GM23338 (cell line): ENCODE results near the gene OXT. TPM values are rescaled to one million over a fixed set of nuclear protein-coding genes. Genes with fewer than 3 reads are reported as not detected.

Source experiments
- ATAC-seq: fragments of 200-7000 bp; cut with Tn5 transposase; 3 replicates; pipeline ENCODE4 v1.9.1; 2020
- DNase-seq: peaks from one replicate; pipeline ENCODE4 v3.0.0-alpha.2; 2015; ENCODE audit warnings: low spot score
- H2AFZ ChIP-seq: fragments of 200-600 bp; sonication (generic); 2 replicates; pipeline ENCODE4 v1.8.0; 2016; ENCODE audit warnings: antibody characterized with exemption, mild to moderate bottlenecking, moderate library complexity
- H3F3A ChIP-seq: fragments of 200-600 bp; sonication (generic); replicated peaks from 2 replicates; pipeline ENCODE4 v1.8.0; 2017; ENCODE audit warnings: antibody characterized with exemption, mixed run types, low read depth
- H3K27ac ChIP-seq: fragments of 200-600 bp; sonication (generic); 2 replicates; pipeline ENCODE4 v1.6.1; 2016; ENCODE audit warnings: low read depth
- H3K27me3 ChIP-seq: fragments of 200-600 bp; sonication (generic); 2 replicates; pipeline ENCODE4 v1.8.0; 2016; ENCODE audit warnings: mild to moderate bottlenecking, mixed run types, moderate library complexity; ENCODE audit not compliant: insufficient read depth
- H3K36me3 ChIP-seq: fragments of 200-600 bp; sonication (generic); 2 replicates; pipeline ENCODE4 v1.8.0; 2016; ENCODE audit warnings: mild to moderate bottlenecking; ENCODE audit not compliant: insufficient read depth
- H3K4me1 ChIP-seq: fragments of 200-600 bp; sonication (generic); 2 replicates; pipeline ENCODE4 v1.8.0; 2016; ENCODE audit warnings: mild to moderate bottlenecking, moderate library complexity; ENCODE audit not compliant: insufficient read depth
- H3K4me2 ChIP-seq: fragments of 200-600 bp; sonication (generic); 2 replicates; pipeline ENCODE4 v1.7.1; 2017; ENCODE audit warnings: mixed run types
- H3K4me3 ChIP-seq: fragments of 200-600 bp; sonication (generic); 2 replicates; pipeline ENCODE4 v1.6.1; 2016; ENCODE audit warnings: mixed run types
- H3K79me2 ChIP-seq: fragments of 200-600 bp; sonication (generic); replicated peaks from 2 replicates; pipeline ENCODE4 v1.8.0; 2017; ENCODE audit warnings: mild to moderate bottlenecking; ENCODE audit not compliant: insufficient read depth
- H3K9me2 ChIP-seq: fragments of 200-600 bp; sonication (generic); 2 replicates; pipeline ENCODE4 v1.8.0; 2017; ENCODE audit not compliant: insufficient read depth
- H4K20me1 ChIP-seq: fragments of 200-600 bp; sonication (generic); replicated peaks from 2 replicates; pipeline ENCODE4 v1.8.0; 2017; ENCODE audit warnings: mild to moderate bottlenecking; ENCODE audit not compliant: insufficient read depth
- H3K27ac Mint-ChIP-seq: 2 replicates; pipeline ENCODE4 v1.8.0; 2020; ENCODE audit warnings: inconsistent platforms, mild to moderate bottlenecking, moderate library complexity, mixed read lengths
- H3K27me3 Mint-ChIP-seq: 3 replicates; pipeline ENCODE4 v1.8.0; 2022; ENCODE audit warnings: low read depth, mild to moderate bottlenecking, moderate library complexity, mixed read lengths, inconsistent platforms; ENCODE audit not compliant: insufficient read depth, poor library complexity
- H3K36me3 Mint-ChIP-seq: 3 replicates; pipeline ENCODE4 v1.8.0; 2021; ENCODE audit warnings: low read depth, mild to moderate bottlenecking, inconsistent platforms, moderate library complexity, mixed read lengths
- H3K4me1 Mint-ChIP-seq: 3 replicates; pipeline ENCODE4 v1.8.0; 2020; ENCODE audit warnings: mild to moderate bottlenecking, inconsistent platforms, mixed read lengths
- H3K4me3 Mint-ChIP-seq: 3 replicates; pipeline ENCODE4 v1.8.0; 2021; ENCODE audit warnings: moderate library complexity, mild to moderate bottlenecking, inconsistent platforms, mixed read lengths
- H3K9me3 Mint-ChIP-seq: 3 replicates; pipeline ENCODE4 v1.8.0; 2020; ENCODE audit warnings: moderate library complexity, mild to moderate bottlenecking, inconsistent platforms, mixed read lengths
- CREB1 ChIP-seq: fragments of 250-450 bp; sonication (Bioruptor Pico); IDR thresholded peaks from 2 replicates; pipeline ENCODE4 v1.5.0; 2020; ENCODE audit warnings: low read depth, mild to moderate bottlenecking, moderate library complexity
- CTCF ChIP-seq, 2 experiments: fragments of 200-600 bp in 1 of 2; sonication (generic) in 1 of 2; conservative IDR thresholded peaks; 2 replicates each; pipeline versions ENCODE4 v1.5.1 to v1.6.1; 2016 to 2017; ENCODE audit warnings: antibody characterized with exemption in 2 of 2, low read depth in 2 of 2, mild to moderate bottlenecking in 2 of 2, moderate library complexity in 1 of 2
- ETS1 ChIP-seq: IDR thresholded peaks from 2 replicates; pipeline ENCODE4 v1.6.1; 2016; ENCODE audit warnings: antibody characterized with exemption
- EZH2 ChIP-seq: fragments of 200-600 bp; sonication (generic); IDR thresholded peaks from one replicate; pipeline ENCODE4 v1.8.0; 2017; ENCODE audit warnings: antibody characterized with exemption, mild to moderate bottlenecking, low read depth; ENCODE audit not compliant: unreplicated experiment
- EZH2phosphoT487 ChIP-seq: fragments of 200-600 bp; sonication (generic); IDR thresholded peaks from one replicate; pipeline ENCODE4 v1.8.1; 2018; ENCODE audit warnings: antibody characterized with exemption; ENCODE audit not compliant: unreplicated experiment
- JUNB ChIP-seq: IDR thresholded peaks from one replicate; pipeline ENCODE4 v1.6.1; 2016; ENCODE audit warnings: antibody characterized with exemption; ENCODE audit not compliant: unreplicated experiment
- NANOG ChIP-seq: IDR thresholded peaks from 2 replicates; pipeline ENCODE4 v1.6.1; 2016; ENCODE audit warnings: antibody characterized with exemption, borderline replicate concordance
- POLR2AphosphoS5 ChIP-seq: IDR thresholded peaks from 2 replicates; pipeline ENCODE4 v1.6.1; 2016; ENCODE audit warnings: antibody characterized with exemption, low read depth
- REST ChIP-seq: IDR thresholded peaks from one replicate; pipeline ENCODE4 v1.6.1; 2018; ENCODE audit warnings: antibody characterized with exemption; ENCODE audit not compliant: unreplicated experiment
- STAT1 ChIP-seq: IDR thresholded peaks from one replicate; pipeline ENCODE4 v1.6.1; 2016; ENCODE audit warnings: antibody characterized with exemption; ENCODE audit not compliant: unreplicated experiment
- ZNF114 ChIP-seq: fragments of 250-450 bp; sonication (Bioruptor Pico); IDR thresholded peaks from 2 replicates; pipeline ENCODE4 v1.5.0; 2020; ENCODE audit warnings: mild to moderate bottlenecking, moderate library complexity
- ZNF331 ChIP-seq: fragments of 250-450 bp; sonication (Bioruptor Pico); IDR thresholded peaks from 2 replicates; pipeline ENCODE4 v1.5.0; 2020; ENCODE audit warnings: low read depth, mild to moderate bottlenecking, moderate library complexity
- ZNF462 ChIP-seq: fragments of 250-450 bp; sonication (Bioruptor Pico); IDR thresholded peaks from 2 replicates; pipeline ENCODE4 v1.5.0; 2020; ENCODE audit warnings: mild to moderate bottlenecking, moderate library complexity
- polyA plus RNA-seq: library from polyadenylated mRNA; unstranded; fragments of >200 nt; fragmentation: Nextera tagmentation; extraction: Ambion mirVana; gene quantifications from 2 replicates; pipeline ENCODE4 v1.2.1, GENCODE V29; 2016
- total RNA-seq: library from RNA; depleted of rRNA; stranded (reverse); fragments of >200 nt; shearing (Covaris generic); gene quantifications from 2 replicates; pipeline ENCODE4 v1.2.3, GENCODE V29; 2014

OXT gene
- total and polyA plus RNA-seq, 2 experiments from 2014 or later: 1.5 TPM; not detected in 1

GRCh38 chr20:3031524-3032147 lies 39.8 kb upstream of the OXT start:
- peaks cover 4% of the 10 kb centered on the region; the same call in 1 of the 2 replicates for H4K20me1 ChIP-seq
- no peaks in the 10 kb centered on the region for H3K4me1 ChIP-seq
- no peak overlapping the region for H3K4me3 Mint-ChIP-seq
- H3K27ac ChIP-seq: no peak overlapping the region
- no peak overlapping the region for H3K4me2 ChIP-seq
- no peaks in the 10 kb centered on the region for H3K9me2 ChIP-seq
- H2AFZ ChIP-seq: no peak overlapping the region
- peaks cover 2% of the 10 kb centered on the region for H3K27me3 Mint-ChIP-seq
- no peaks in the 10 kb centered on the region for H3F3A ChIP-seq
- TF ChIP-seq ZNF462 (CRISPR knock-in tag) (no peak), POLR2AphosphoS5 (no peak), REST (no peak), ZNF114 (no peak), ETS1 (no peak), EZH2 (no peak), CTCF (conservative IDR thresholded peaks at IDR 0.05; ENCODE audit: low read depth in 2 of 2) (no peak), CREB1 (CRISPR knock-in tag) (no peak), JUNB (no peak), ZNF331 (no peak), EZH2phosphoT487 (no peak), STAT1 (no peak), NANOG (no peak)
- H3K27me3 ChIP-seq: no peaks in the 10 kb centered on the region
- no peak overlapping the region for H3K27ac Mint-ChIP-seq
- no peaks in the 10 kb centered on the region for H3K79me2 ChIP-seq
- ATAC-seq: no peak
- H3K4me3 ChIP-seq: no peak overlapping the region
- peaks cover 8% of the 10 kb centered on the region; the same call in 1 of the 2 replicates for H3K36me3 ChIP-seq
- no peak for DNase-seq
- H3K9me3 Mint-ChIP-seq: no peaks in the 10 kb centered on the region
- peaks cover 40% of the 10 kb centered on the region for H3K36me3 Mint-ChIP-seq
- H3K4me1 Mint-ChIP-seq: no peaks in the 10 kb centered on the region
